GM18870 (cell line): ENCODE data around the gene RYR1.
"Not testable (repeated sequence)": the region's sequence is repeated elsewhere in the genome, so short reads cannot be mapped to it uniquely, and the experiment has no call there.

Source experiments
- ATAC-seq: cut with Tn5 transposase; IDR thresholded peaks from one replicate; pipeline ENCODE4 v1.9.1; 2021; ENCODE audit warnings: moderate library complexity; ENCODE audit not compliant: unreplicated experiment

Gene RYR1

DNA sequence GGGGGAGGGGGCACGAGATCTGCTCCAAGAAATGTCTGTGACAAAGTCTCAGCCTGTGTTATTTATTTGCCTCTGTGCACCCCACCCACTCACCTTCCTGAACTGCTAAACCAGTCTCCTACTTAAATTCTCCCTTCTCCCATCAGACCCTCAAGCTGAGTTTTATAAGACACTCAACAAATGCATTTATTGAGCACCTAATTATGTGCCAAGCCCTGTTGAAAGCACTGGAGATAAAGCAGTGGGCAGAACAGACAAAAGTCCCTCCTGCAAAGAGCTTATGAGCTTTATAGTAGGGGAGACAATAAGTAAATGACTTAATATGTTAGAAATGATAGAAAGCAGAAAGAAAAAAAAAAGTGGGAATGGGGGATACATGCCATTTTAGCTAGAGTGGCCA, 34.0 kb upstream of the RYR1 start:
- ATAC-seq, result no peak

DNA sequence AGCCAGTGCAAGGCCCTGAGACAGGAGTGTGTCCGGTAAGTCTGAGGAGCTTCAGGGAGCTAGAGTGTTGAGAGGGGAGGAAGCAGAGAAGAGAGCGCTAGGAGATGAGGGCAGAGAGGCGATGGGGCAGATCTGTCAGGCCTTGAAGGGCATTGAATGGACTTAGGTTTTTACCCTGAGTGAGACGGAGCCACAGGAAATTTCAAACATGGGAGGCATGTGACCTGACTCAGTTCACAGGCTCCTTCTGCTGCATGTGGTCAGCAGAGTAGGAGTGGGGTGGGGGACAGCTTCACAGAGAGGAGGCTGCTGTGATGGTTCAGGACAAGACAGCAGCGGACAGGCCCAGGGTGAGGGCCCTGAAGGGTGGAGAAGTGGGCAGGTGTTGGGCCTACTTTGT, 33.1 kb upstream of the RYR1 start:
- ATAC-seq, result no peak

DNA sequence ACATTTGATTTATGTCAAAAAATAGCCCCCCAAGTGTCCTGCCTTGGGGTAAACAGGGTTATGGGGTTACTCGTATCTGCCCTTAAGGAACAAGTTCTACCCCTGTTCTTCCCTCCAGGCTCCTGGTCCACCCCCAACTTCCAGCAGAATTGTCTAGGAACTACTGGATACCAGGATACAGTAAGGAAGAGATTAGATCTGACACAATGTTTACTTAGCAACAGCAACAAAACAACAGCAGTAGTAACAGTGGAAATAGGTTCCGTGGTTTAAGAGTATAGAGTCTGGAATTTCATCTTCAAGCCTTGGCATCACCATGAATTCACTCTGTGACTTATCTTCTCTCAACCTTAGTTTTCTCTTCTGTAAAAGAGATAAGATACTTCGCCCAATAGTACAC, 32.3 kb upstream of the RYR1 start:
- ATAC-seq, result no peak

DNA sequence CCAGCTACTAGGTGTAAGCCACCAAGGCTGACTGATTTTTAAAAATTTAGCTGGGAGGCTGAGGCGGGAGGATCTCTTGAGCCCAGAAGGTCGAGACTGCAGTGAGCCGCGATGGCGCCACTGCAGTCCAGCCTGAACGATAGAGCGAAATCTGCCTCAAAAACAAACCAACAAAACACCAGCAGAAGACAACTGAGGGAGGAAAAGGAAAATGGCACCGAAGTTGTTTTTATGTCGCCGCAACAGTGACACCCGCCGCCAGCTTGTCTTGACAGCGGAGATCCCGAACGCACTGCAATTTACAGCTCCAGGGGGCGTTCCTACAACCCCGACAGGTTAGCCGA, 30.9 kb upstream of the RYR1 start:
- no peak for ATAC-seq

DNA sequence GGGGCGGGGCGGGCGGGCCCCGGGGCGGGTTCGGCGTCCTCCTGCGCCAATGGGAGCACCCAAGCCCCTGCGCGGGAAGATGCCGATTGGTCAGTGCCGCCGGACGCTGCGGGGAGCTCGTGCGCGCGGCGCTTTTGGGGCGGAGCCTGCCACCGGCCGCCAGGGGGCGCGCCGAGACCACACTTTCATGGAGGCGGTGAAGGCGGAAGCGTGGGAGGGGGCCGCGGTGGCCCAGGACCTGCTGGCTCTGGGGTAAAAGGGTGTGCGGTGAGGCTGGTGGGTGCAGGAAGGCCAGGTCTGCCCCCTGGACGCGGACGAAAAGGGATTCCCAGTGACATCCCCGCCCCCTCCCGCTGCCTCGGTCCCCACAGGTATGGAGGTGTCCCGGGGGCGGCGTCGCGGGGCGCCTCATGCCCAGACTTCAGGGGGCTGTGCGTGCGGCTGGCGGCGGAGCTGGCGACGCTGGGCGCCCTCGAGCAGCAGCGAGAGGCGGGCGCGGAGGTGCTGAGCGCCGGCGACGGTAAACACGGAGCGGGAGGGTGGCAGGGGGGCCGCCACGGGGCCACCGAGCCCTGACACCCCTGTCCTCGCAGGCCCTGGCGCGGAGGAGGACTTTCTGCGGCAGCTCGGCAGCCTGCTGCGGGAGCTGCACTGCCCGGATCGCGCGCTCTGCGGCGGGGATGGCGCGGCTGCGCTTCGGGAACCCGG, 30.4 kb upstream of the RYR1 start, which contains the start of gene FAM98C:
Gene FAM98C (plus strand): TSS at position 127 of the 708 bp plus-strand sequence. CDS start 61 bp downstream, at position 188.
- peak; percentile 75 for ATAC-seq

DNA sequence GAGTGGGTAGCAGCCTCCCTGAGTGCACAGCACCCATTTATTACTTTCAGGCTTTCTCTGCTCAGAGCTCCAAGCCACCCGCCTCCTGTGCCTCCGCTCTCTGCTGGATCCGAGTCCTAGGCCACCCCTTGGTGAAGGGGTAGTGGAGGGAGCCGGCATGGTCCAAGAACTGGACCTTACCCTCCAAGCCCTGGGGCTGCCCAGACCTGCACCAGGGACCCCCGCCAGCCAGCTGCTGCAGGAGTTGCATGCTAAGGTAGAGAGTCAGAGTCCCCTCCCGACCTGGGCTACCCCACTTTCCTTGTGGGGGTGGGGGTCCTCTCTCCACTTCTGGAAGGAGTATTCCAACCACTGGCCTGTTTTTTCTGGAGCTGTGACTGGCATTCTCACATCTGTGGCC, 28.6 kb upstream of the RYR1 start:
- no peak for ATAC-seq

DNA sequence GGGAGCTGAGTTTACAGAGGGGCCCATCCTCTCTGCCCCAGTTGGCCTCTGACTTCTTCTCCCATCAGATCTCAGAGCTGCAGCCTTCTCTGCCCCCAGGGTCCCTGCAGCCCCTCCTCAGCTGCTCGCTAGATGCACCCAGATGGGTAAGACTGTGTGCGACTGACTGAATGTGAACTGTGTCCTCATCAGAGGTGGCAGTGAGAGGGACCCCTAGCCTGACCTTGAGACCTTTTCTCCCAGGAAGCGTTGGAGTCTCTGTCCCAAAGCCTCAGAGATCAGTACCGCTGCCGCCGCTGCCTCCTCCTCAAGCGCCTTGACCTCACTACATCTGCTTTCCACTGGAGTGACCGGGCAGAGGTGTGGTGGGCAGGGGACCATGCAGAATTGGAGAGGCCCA, 28.2 kb upstream of the RYR1 start:
- no peak for ATAC-seq

DNA sequence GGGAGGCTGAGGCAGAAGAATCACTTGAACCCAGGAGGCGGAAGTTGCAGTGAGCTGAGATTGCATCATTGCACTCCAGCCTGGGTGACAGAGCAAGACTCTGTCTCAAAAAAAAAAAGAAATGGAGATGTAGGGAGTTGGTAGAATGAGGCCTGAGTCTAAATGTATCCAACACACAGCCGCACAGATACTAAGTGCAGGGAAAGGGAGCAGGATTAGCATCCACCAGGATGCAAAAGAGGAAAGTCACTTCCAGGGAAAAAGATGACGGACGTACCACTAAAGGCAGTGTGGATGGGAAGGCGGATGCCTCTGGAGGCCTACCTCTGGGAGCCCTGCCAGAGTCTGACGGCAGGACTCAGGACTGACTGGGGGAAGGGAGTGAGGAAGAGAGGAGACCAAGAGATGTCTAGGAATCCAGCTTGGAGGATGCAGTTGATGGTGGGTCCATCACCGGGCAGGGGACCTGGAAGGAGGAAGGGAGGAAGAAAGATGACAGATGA, 23.8 kb upstream of the RYR1 start:
- ATAC-seq, result no peak

DNA sequence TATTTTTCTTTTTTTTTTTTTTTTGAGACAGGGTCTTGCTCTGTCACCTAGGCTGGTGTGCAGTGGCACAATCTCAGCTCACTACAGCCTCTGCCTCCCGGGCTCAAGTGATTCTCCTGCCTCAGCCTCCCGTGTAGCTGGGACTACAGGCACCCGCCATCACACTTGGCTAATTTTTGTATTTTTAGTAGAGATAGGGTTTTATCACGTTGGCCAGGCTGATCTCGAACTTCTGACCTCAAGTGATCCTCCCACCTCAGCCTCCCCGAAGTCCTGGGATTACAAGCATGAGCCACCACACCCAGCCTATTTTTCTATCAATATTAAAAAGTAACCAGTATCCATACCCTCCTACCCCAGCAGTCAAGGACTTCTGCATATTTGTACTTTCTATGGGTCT, 23.1 kb upstream of the RYR1 start:
- ATAC-seq, result not testable (repeated sequence)

DNA sequence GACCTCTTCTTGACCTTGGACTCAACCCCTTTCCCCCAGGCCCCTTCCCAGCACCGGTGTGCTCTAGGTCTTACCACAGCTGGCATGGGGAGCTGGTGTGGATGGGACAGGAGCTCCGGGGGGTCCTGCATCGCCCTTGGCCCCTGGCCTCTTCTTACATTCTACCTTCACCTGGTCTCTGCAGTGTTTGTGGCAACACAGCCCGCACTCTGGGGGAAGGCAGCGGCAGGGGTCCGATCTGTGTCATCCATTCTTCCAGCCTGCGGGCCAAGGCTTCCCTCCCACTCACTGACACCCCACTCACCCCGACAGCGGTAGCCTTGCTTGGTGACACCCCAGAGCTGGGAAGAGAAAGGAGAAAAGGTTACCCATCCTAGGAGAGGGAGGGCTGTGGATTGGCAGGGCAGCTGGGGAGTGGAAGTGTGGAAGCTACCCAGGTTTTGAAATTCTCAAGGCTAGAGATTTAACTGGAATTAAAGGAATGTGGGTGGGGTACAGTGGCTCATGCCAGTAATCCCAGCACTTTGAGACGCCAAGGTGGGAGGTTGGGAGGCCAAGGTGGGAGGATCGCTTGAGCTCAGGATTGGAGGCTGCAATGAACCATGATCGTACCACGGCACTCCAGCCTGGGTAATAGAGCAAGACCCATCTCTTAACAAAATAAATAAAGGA, 22.3 kb upstream of the RYR1 start:
- no peak for ATAC-seq

DNA sequence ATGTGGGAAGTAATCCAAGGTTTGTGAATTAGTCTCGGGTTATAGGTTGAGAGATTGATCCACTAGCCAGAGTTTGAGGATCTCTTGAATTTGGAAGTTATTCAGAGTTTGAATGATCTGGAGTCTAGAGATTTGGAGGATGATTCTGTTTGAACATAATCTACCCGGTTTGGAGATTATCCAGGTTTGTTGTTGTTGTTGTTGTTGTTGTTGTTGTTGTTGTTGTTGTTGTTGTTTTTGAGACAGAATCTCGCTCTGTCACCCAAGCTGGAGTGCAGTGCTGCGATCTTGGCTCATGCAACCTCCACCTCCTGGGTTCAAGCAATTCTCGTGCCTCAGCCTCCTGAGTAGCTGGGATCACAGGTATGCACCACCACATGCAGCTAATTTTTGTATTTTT, 21.6 kb upstream of the RYR1 start:
- not testable (repeated sequence) for ATAC-seq

DNA sequence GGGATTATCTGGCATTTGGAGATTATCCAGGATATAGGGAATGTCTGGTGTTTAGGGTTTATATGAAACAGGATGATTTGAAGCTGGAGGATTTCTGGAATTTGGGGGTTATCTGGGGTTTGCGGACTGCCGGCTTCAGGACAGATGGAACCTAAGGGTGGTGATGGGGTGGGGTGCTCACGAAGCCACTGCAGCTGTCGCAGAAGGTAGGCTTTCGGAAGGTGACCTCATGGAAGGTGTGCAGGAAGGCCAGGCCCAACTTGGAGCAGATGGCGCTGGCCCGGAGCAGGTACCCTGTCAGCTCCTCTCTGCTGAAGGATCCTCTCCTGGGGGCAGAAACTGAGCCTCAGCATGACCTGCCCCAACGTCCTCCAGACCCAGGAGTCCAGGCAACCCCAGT, 21.0 kb upstream of the RYR1 start:
- ATAC-seq, result no peak

DNA sequence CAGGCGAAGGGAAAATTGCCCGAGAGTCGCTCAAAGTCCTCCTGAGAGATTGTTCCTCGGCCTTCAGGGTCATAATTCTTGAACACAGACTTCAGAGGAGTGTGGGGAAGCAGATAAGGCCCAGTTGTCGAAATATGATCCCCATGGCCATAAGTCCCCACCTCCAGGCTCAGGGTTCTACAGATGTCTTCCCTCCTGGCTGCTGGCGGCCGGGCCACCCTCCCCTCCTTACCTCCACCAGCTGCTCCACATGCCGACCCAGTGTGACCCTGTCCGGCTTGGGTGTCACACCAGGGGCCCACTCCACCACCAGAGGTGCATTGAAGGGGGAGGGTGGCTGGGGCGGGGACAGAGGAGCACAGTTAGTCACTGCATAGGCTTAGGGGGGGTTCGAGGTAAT, 20.5 kb upstream of the RYR1 start:
- no peak for ATAC-seq

DNA sequence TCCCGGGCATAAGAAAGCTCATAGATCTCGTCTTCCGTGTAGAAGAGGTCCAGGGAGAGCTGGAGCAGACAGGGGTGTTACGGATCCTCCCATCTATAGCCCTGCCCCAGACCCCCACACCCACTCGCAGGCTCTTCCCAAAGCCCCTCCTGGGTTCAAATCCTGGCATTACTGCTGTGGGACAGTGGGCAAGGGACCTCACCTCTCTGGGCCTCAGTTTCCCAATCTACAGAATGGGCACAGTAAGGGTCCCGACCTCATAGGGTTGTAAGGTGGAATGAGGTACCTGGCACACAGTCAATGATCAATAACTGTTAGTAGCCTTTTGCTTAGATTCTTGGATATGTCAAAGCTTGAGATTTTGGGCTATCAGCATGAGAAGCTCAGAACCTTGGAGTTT, 20.1 kb upstream of the RYR1 start:
- no peak for ATAC-seq

DNA sequence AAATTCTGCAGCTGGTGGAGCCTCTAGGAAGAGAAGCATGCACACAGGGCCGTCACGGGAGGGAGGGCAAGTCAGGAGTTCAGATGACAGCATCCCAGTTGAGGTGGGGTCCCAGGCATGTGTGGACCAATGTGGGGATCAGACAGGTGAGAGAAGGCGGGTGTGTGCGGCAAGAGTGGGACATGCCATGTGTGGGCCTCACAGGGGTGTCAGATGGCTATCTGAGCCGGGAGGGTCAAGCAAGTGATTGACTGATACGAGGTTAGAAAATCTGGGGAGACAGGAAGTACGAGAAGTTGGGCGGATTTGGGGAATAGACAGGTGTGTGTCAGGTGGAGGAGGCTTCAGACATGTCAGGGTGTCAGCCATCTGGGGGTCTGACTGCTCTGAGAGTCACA, 16.3 kb upstream of the RYR1 start:
- ATAC-seq, result no peak

DNA sequence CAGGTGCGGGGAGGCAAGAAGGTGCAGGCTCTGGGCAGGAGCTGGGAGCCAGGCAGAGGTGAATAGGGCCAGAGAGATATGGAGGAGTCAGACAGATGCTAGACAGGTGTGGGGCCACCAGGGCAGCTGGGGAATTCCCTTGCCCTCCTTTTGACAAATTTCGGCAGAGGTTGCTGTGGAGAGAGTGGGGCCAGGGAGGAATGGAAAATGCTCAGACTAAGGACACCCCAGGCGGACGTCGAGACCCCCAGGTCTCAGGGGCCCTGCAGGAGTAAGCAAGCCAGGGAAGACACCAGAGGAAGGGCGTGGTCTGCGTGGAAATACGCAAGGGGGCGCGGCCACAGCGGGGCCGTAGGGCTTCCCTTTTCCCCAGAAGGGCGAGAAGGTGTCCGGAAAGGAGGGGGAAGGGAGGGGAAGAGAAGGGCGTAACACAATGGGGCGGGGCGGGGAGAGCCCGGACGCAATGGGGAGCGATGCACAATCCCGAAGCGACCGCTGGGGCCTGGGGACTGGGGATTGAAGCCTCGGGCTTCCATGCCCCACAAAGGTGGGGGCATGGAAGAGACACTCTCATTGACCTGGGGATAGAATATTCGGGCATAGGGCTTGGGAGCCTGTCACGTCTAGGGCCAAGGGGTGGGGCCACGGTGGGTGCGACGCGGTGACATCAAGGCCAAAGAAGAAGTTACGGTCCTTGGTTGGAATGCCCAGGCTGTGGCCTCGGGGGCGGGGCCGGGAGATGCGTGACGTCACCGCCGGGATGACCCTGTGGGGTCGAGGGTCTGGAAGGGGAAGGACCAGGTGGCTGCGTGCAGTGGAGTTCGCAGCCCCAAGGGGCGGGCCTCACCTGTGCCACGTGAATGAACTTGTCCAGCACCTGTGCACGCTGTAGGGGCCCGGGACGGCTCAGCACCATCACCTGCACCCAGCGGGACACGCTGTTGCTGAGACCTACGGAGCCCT, 15.7 kb upstream of the RYR1 start:
- no peak for ATAC-seq

DNA sequence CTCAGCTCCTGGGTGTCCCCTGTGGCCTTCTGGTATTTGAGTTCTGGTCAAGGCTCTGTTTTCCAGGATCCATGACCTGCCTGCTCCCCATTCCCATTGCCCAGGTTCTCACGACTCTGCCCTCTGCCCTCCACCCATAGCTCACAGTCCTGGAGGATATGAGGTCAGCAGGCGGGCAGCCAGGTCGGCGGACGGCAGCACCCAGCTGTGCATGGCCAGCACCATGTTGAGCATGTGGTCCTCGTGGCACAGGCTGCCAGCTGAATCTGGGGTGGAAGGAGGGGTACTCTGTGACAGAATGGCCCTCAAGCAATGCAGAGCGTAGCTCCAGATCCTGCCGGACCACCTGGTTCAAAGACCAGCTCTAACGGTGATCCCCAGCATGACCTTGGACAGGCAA, 12.6 kb upstream of the RYR1 start:
- no peak for ATAC-seq

DNA sequence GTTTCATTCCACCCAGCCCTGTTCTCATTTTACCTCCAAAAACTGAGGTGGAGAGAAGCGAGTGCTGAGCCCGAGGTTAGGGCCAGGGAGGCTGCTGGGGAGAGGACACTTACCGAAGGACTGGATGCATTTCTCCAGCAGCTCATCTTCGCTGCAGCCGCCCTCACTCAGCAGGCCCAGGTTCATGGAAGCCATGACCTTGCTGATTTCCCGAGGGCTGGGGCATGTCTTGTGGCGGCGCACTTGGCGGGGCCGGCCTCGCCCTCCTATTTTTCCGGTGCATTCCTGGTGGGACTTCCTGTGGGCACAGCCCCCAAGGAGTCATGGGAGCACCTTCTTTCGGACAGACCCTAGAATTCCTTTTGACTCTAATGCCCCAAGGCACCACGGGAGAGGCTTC, 11.6 kb upstream of the RYR1 start:
- ATAC-seq, result no peak

DNA sequence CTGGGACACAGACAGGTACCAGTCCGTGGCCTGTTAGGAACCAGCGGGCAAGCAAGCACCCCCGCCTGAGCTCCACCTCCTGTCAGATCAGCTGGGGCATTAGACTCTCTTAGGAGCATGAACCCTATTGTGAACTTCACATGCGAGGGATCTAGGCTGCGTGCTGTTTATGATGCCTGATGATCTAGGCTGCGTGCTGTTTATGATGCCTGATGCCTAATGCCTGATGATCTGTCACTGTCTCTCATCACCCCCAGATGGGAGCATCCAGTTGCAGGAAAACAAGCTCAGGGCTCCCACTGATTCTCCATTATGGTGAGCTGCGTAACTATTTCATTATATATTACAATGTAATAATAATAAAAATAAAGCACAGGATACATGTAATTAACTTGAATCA, 11.1 kb upstream of the RYR1 start:
- no peak for ATAC-seq

DNA sequence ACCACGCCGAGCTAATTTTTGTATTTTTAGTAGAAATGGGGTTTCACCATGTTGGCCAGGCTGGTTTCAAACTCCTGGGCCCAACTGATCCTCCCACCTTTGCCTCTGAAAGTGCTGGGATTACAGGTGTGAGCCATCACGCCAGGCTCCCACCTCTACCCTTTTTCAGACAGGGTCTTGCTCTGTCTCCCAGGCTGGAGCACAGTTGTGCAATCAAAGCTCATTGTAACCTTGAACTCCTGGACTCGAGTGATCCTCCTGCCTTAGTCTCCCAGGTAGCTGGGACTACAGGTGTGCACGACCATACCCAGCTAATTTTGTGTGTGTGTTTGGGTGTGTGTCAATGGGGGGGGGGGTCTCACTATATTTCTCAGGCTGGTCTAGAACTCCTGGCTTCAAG, 9.2 kb upstream of the RYR1 start:
- ATAC-seq, result no peak

DNA sequence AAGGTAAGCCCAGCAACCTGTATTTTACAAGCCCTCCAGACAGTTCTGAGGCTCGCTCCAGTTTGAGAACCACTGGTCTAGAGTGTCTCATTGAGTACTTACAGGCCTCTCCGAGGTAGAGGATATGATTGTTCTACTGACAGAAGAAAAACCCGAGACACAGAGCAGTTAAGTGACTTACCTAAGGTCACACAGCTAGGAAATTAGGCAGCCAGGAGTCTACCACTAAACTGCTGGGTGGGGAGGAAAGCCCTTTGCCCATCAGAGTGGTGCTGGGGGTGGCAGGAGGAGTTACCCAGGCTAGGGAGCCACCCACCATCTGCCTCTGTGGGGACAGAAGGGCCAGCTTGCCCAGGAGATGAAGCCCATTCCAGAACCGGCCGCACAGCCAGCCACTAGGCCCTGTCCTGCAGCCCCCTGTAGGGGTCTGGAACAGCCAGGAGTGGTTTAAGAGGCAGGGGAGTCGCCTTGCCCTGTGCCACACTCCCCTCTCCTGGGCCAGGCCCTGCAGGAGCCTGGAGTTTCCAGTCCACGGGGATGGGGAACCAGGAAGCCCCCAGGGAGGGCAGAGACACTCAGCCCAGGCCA, 8.2 kb upstream of the RYR1 start:
- no peak for ATAC-seq
